ENCODE results near the gene AXL.

DNA sequence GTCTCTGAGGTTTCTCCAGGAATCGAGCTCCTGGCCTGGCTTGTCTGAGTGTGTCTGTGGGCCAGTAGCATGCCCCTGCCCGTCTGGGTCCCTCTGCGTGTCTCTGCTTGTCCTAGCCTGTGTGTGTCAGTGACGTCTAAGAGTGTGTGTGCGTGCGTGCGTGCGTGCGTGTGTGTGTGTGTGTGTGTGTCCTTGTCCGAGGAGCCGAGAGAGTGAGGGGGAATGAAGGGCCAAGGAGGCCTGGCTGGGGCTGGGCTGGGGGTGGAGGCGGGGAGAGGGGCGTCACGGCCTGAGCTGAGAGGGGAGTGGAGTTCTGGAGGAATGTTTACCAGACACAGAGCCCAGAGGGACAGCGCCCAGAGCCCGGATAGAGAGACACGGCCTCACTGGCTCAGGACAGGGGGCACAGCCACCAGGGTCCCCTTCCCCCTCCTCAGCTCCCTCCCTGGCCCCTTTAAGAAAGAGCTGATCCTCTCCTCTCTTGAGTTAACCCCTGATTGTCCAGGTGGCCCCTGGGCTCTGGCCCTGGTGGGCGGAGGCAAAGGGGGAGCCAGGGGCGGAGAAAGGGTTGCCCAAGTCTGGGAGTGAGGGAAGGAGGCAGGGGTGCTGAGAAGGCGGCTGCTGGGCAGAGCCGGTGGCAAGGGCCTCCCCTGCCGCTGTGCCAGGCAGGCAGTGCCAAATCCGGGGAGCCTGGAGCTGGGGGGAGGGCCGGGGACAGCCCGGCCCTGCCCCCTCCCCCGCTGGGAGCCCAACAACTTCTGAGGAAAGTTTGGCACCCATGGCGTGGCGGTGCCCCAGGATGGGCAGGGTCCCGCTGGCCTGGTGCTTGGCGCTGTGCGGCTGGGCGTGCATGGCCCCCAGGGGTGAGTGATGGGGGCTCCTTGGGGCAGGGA, at the start of gene AXL:
- no peak for TF ChIP-seq POLR2AphosphoS5 (IDR thresholded peaks at IDR 0.05; ENCODE audit: low read depth, low read length)
- TF ChIP-seq TAF1 (IDR thresholded peaks at IDR 0.05; ENCODE audit: borderline replicate concordance, low read depth, low read length): no peak
- no peak for TF ChIP-seq POLR2A (IDR thresholded peaks at IDR 0.05; ENCODE audit: low read depth, low read length)

All from GM12892 (cell line).